MM.1S (cell line): ENCODE data around the gene WDR54.
A peak's percentile ranks its signal among the peaks of the same experiment; 100 is the strongest.

Source experiments
- DNase-seq: peaks from one replicate; pipeline ENCODE4 v3.0.0-alpha.2; 2015
- H2AFZ ChIP-seq: fragments of 300-600 bp; sonication (generic); 2 replicates; pipeline ENCODE4 v1.6.0; 2016; ENCODE audit warnings: antibody characterized with exemption, low read length
- H3F3A ChIP-seq: fragments of 300-600 bp; sonication (generic); 2 replicates; pipeline ENCODE4 v1.6.1; 2016; ENCODE audit warnings: mild to moderate bottlenecking, antibody characterized with exemption, low read length, moderate library complexity, mixed read lengths; ENCODE audit not compliant: insufficient read depth
- H3K27ac ChIP-seq: fragments of 300-600 bp; sonication (generic); 2 replicates; pipeline ENCODE4 v1.5.1; 2016; ENCODE audit warnings: mild to moderate bottlenecking, low read length
- H3K27me3 ChIP-seq: fragments of 300-600 bp; sonication (generic); replicated peaks from 2 replicates; pipeline ENCODE4 v1.6.0; 2016; ENCODE audit warnings: low read length; ENCODE audit not compliant: insufficient read depth
- H3K36me3 ChIP-seq: fragments of 300-600 bp; sonication (generic); replicated peaks from 2 replicates; pipeline ENCODE4 v1.6.1; 2016; ENCODE audit warnings: mild to moderate bottlenecking, low read length, mixed read lengths; ENCODE audit not compliant: insufficient read depth
- H3K4me1 ChIP-seq: fragments of 300-600 bp; sonication (generic); 2 replicates; pipeline ENCODE4 v1.6.1; 2016; ENCODE audit warnings: low read length, mixed read lengths
- H3K4me2 ChIP-seq: fragments of 300-600 bp; sonication (generic); 2 replicates; pipeline ENCODE4 v1.6.0; 2016; ENCODE audit warnings: low read depth, low read length
- H3K4me3 ChIP-seq: fragments of 300-600 bp; sonication (generic); 2 replicates; pipeline ENCODE4 v1.5.1; 2016; ENCODE audit warnings: low read length, mixed read lengths
- H3K79me2 ChIP-seq: fragments of 300-600 bp; sonication (generic); 2 replicates; pipeline ENCODE4 v1.6.1; 2016; ENCODE audit warnings: mixed run types, low read length, mixed read lengths
- H3K9ac ChIP-seq: fragments of 300-600 bp; sonication (generic); 2 replicates; pipeline ENCODE4 v1.6.1; 2016; ENCODE audit warnings: low read length, mixed read lengths
- H3K9me2 ChIP-seq: fragments of 300-600 bp; sonication (generic); replicated peaks from 2 replicates; pipeline ENCODE4 v1.6.1; 2016; ENCODE audit warnings: mild to moderate bottlenecking, low read length, mixed read lengths; ENCODE audit not compliant: insufficient read depth
- H3K9me3 ChIP-seq: fragments of 300-600 bp; sonication (generic); replicated peaks from 2 replicates; pipeline ENCODE4 v1.6.1; 2016; ENCODE audit warnings: mild to moderate bottlenecking, low read length, mixed read lengths; ENCODE audit not compliant: insufficient read depth
- H4K20me1 ChIP-seq: fragments of 300-600 bp; sonication (generic); 2 replicates; pipeline ENCODE4 v1.6.1; 2016; ENCODE audit warnings: mild to moderate bottlenecking, low read length, moderate library complexity, mixed read lengths; ENCODE audit not compliant: insufficient read depth
- EZH2 ChIP-seq: fragments of 300-600 bp; sonication (generic); optimal IDR thresholded peaks from 2 replicates; pipeline ENCODE3; 2017; ENCODE audit warnings: low read depth, mild to moderate bottlenecking, antibody characterized with exemption, low read length, mixed read lengths
- EZH2phosphoT487 ChIP-seq: fragments of 300-600 bp; sonication (generic); IDR thresholded peaks from 2 replicates; pipeline ENCODE4 v1.6.1; 2018; ENCODE audit warnings: antibody characterized with exemption, low read length
- TF ChIP-seq, protein P1 (sequence below): fragments of 300-600 bp; sonication (generic); IDR thresholded peaks from 2 replicates; pipeline ENCODE4 v1.5.1; 2016; ENCODE audit warnings: antibody characterized with exemption, low read length, mixed read lengths

Gene WDR54

DNA sequence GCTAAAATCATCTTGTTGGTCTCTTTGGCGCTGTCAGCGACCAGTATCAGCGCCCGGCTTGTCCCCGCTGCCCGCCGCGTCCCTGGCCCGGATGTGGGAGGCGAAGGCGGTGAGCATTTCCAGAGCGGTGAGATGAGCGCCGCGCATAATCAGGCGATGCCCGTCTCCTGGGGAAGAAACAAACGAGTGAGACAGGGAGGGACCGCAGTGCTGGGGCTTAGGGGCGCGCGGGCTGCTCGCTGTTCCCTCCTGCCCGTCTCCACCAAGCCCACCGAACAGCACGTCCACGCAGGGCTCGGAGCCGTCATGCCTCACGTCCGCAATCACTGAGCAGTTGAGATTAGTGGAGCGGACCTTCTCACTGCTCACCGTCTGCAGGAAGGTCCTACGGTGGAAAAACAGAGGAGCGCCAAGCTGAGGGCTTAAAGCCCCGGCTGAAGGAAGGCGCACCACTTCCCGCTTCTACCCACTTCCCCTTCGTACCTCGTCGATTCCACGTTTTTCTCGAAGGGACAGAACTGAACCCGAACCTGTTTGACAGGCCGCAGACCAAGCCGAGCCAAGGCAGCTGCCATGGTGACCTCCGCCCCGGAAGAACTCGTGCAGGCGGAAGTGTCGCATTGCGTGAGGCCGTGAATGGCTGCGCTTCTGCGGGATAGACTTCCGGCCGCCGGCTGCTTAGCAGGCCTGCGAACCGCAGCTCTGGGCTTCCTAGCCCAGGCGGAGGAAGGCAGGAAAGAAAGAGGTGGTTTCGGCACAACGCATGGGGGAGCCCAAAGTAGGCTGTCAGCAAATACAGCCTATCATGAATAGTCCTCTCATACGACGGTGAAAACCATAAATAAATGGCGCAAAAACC lies 50.8 kb downstream of the WDR54 start, which contains the start of gene MRPL53:
Gene MRPL53, minus strand, starts transcription at position 595 of the 859 bp plus-strand sequence. Its CDS starts 20 bp downstream, at position 575.
- no peaks in the 10 kb centered on the region for H3K9me3 ChIP-seq
- no peaks in the 10 kb centered on the region for H3K27me3 ChIP-seq
- H3K9ac ChIP-seq, result peak within 1 kb of the TSS; percentile 87
- no peaks in the 10 kb centered on the region; the same call in 1 of the 2 replicates for H3K36me3 ChIP-seq
- H3K4me2 ChIP-seq, result peak within 1 kb of the TSS; percentile 93
- H3K4me3 ChIP-seq, result peak within 1 kb of the TSS; percentile 99
- H3F3A ChIP-seq, result peaks cover 34% of the 10 kb centered on the region
- peaks cover 6% of the 10 kb centered on the region for H3K79me2 ChIP-seq
- TF ChIP-seq, protein P1, sequence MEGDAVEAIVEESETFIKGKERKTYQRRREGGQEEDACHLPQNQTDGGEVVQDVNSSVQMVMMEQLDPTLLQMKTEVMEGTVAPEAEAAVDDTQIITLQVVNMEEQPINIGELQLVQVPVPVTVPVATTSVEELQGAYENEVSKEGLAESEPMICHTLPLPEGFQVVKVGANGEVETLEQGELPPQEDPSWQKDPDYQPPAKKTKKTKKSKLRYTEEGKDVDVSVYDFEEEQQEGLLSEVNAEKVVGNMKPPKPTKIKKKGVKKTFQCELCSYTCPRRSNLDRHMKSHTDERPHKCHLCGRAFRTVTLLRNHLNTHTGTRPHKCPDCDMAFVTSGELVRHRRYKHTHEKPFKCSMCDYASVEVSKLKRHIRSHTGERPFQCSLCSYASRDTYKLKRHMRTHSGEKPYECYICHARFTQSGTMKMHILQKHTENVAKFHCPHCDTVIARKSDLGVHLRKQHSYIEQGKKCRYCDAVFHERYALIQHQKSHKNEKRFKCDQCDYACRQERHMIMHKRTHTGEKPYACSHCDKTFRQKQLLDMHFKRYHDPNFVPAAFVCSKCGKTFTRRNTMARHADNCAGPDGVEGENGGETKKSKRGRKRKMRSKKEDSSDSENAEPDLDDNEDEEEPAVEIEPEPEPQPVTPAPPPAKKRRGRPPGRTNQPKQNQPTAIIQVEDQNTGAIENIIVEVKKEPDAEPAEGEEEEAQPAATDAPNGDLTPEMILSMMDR, result no peak
- TF ChIP-seq EZH2phosphoT487 (no peak), EZH2 (no peak)
- peak; percentile 96 for DNase-seq
- peaks cover 5% of the 10 kb centered on the region; the same call in 1 of the 2 replicates for H3K4me1 ChIP-seq
- H3K27ac ChIP-seq, result peak within 1 kb of the TSS; percentile 90
- H3K9me2 ChIP-seq, result no peaks in the 10 kb centered on the region
- H2AFZ ChIP-seq, result peak within 1 kb of the TSS; percentile 93
- no peaks in the 10 kb centered on the region for H4K20me1 ChIP-seq

DNA sequence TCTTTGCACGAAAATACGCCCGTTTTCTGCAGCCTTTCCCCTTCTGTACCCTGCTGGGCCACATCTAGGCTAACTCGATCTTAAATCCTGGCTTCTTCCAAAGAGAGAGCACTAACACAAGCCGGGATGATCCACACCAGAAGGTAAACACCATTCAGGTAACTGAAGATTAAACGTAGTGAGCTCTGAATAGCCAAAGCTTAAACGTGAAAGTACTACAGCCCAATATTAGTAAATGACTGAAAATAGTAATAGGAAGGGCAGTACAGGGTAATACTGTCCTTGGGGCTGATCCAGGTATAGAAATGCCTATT lies 51.4 kb downstream of the WDR54 start:
- no peaks in the 10 kb centered on the region for H3K9me2 ChIP-seq
- no peak for TF ChIP-seq EZH2
- TF ChIP-seq, protein P1, result no peak
- no peak for TF ChIP-seq EZH2phosphoT487
- H3K79me2 ChIP-seq, result peaks cover 6% of the 10 kb centered on the region
- peaks cover 34% of the 10 kb centered on the region for H3F3A ChIP-seq
- H3K4me1 ChIP-seq, result peaks cover 5% of the 10 kb centered on the region; the same call in 1 of the 2 replicates
- peak overlapping the region; percentile 93 for H3K4me2 ChIP-seq
- H3K4me3 ChIP-seq, result peak overlapping the region; percentile 99
- no peaks in the 10 kb centered on the region for H3K9me3 ChIP-seq
- H3K9ac ChIP-seq, result peak overlapping the region; percentile 87
- peak overlapping the region; percentile 90 for H3K27ac ChIP-seq
- DNase-seq, result no peak
- H3K36me3 ChIP-seq, result no peaks in the 10 kb centered on the region; the same call in 1 of the 2 replicates
- no peaks in the 10 kb centered on the region for H4K20me1 ChIP-seq
- no peaks in the 10 kb centered on the region for H3K27me3 ChIP-seq
- peak overlapping the region; percentile 93 for H2AFZ ChIP-seq

DNA sequence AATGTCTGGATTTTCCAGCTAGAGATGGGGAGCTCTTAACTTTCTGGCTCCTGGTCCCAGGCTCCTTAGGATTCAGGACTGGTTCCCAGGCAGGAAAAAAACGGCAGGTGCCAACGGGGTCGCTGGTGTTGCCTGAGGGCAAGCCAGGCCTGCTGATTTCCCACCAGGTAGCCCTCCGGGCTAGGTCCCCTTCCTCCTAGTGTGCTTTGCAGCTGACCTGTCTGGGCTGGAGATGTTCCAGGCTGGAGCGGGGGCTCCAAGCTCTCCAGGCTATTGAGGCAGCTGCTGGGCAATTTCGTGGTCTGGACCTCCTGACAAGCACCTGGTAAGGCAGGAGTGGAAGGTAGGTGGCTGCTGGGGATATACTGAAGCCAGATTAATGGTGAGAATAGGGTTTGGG lies 53.0 kb downstream of the WDR54 start:
- Histone ChIP-seq H3K36me3 (no peaks in the 10 kb centered on the region; the same call in 1 of the 2 replicates), H3K27me3 (no peaks in the 10 kb centered on the region), H4K20me1 (no peaks in the 10 kb centered on the region), H3F3A (peaks cover 34% of the 10 kb centered on the region), H3K4me2 (no peak overlapping the region), H2AFZ (no peak overlapping the region), H3K4me3 (no peak overlapping the region), H3K4me1 (peaks cover 5% of the 10 kb centered on the region; the same call in 1 of the 2 replicates), H3K9me2 (no peaks in the 10 kb centered on the region), H3K79me2 (peaks cover 6% of the 10 kb centered on the region), H3K9ac (no peak overlapping the region), H3K27ac (no peak overlapping the region), H3K9me3 (no peaks in the 10 kb centered on the region)
- DNase-seq, result no peak
- no peak for TF ChIP-seq EZH2phosphoT487
- TF ChIP-seq, protein P1, result no peak
- no peak for TF ChIP-seq EZH2
